Activated gamma-delta T cell treated with Interleukin-2 at 50 U/mL for 16 hours (primary cell): ENCODE results near the gene POU6F2.
"Not testable (repeated sequence)": the region's sequence is repeated elsewhere in the genome, so short reads cannot be mapped to it uniquely, and the experiment has no call there.

Experiments used
- DNase-seq: peaks from one replicate; pipeline ENCODE4 v3.0.0-alpha.2; 2020

The POU6F2 gene

GRCh38 chr7:39374436-39375040, 396.8 kb downstream of the POU6F2 start:
- DNase-seq, result no peak

- no peak for DNase-seq
Observed at GRCh38 chr7:39375047-39375873, 397.6 kb downstream of the POU6F2 start.

- no peak for DNase-seq
Observed at GRCh38 chr7:39375874-39376190, 398.1 kb downstream of the POU6F2 start.

- DNase-seq, result not testable (repeated sequence)
Observed at GRCh38 chr7:39376881-39377280, 399.2 kb downstream of the POU6F2 start.

- no peak for DNase-seq
Observed at GRCh38 chr7:39379416-39379815, 401.7 kb downstream of the POU6F2 start.

GRCh38 chr7:39383136-39383535, 405.4 kb downstream of the POU6F2 start:
- DNase-seq, result no peak

GRCh38 chr7:39384386-39384785, 406.7 kb downstream of the POU6F2 start:
- no peak for DNase-seq

GRCh38 chr7:39386718-39387117, 409.0 kb downstream of the POU6F2 start:
- DNase-seq, result no peak

- DNase-seq, result no peak
Observed at GRCh38 chr7:39392151-39392550, 414.4 kb downstream of the POU6F2 start.

- DNase-seq, result no peak
Observed at GRCh38 chr7:39394105-39394680, 416.5 kb downstream of the POU6F2 start.

- no peak for DNase-seq
Observed at GRCh38 chr7:39399458-39399857, 421.7 kb downstream of the POU6F2 start.

GRCh38 chr7:39399986-39400385, 422.3 kb downstream of the POU6F2 start:
- DNase-seq, result no peak

GRCh38 chr7:39400836-39401235, 423.1 kb downstream of the POU6F2 start:
- no peak for DNase-seq

GRCh38 chr7:39402034-39402433, 424.3 kb downstream of the POU6F2 start:
- no peak for DNase-seq

- DNase-seq, result no peak
Observed at GRCh38 chr7:39404907-39405306, 427.2 kb downstream of the POU6F2 start.

- DNase-seq, result no peak
Observed at GRCh38 chr7:39405581-39405980, 427.9 kb downstream of the POU6F2 start.

GRCh38 chr7:39406467-39406866, 428.8 kb downstream of the POU6F2 start:
- no peak for DNase-seq

GRCh38 chr7:39407137-39407536, 429.4 kb downstream of the POU6F2 start:
- no peak for DNase-seq

- DNase-seq, result no peak
Observed at GRCh38 chr7:39407723-39408122, 430.0 kb downstream of the POU6F2 start.

GRCh38 chr7:39408906-39409305, 431.2 kb downstream of the POU6F2 start:
- DNase-seq, result no peak

GRCh38 chr7:39410582-39410981, 432.9 kb downstream of the POU6F2 start:
- no peak for DNase-seq

GRCh38 chr7:39413636-39414223, 436.0 kb downstream of the POU6F2 start:
- no peak for DNase-seq

- DNase-seq, result peak; percentile 22
Observed at GRCh38 chr7:39414224-39415035, 436.7 kb downstream of the POU6F2 start.
